SU-DHL-6 (cell line): ENCODE results near the gene CD8B.

Source experiments
- H2AFZ ChIP-seq: fragments of 200-600 bp; sonication (generic); 2 replicates; pipeline ENCODE4 v1.6.1; 2014; ENCODE audit warnings: low read depth, mild to moderate bottlenecking, moderate library complexity, mixed read lengths, antibody characterized with exemption, low read length; ENCODE audit not compliant: severe bottlenecking
- H3F3A ChIP-seq: fragments of 200-600 bp; shearing (Covaris generic); 2 replicates; pipeline ENCODE4 v1.6.0; 2016; ENCODE audit warnings: antibody characterized with exemption, mild to moderate bottlenecking; ENCODE audit not compliant: insufficient read depth
- H3K27ac ChIP-seq: fragments of 200-600 bp; sonication (generic); 2 replicates; pipeline ENCODE4 v1.5.1; 2016; ENCODE audit warnings: low read depth, mild to moderate bottlenecking, low read length, moderate library complexity, mixed read lengths
- H3K27me3 ChIP-seq: fragments of 200-600 bp; sonication (generic), shearing (Covaris generic); 2 replicates; pipeline ENCODE4 v1.6.0; 2014; ENCODE audit warnings: mild to moderate bottlenecking, low read length
- H3K36me3 ChIP-seq: fragments of 200-600 bp; sonication (generic); 2 replicates; pipeline ENCODE4 v1.6.1; 2014; ENCODE audit warnings: mild to moderate bottlenecking, low read length, mixed read lengths
- H3K4me2 ChIP-seq: fragments of 300-600, 200-600 bp; shearing (Covaris generic), sonication (generic); 2 replicates; pipeline ENCODE4 v1.6.0; 2014; ENCODE audit warnings: low read length, low read depth, mild to moderate bottlenecking; ENCODE audit not compliant: poor library complexity, severe bottlenecking
- H3K4me3 ChIP-seq: fragments of 200-600 bp; sonication (generic); 2 replicates; pipeline ENCODE4 v1.5.1; 2014; ENCODE audit warnings: antibody characterized with exemption, low read length, mild to moderate bottlenecking, mixed read lengths; ENCODE audit not compliant: insufficient read depth, poor library complexity, severe bottlenecking
- H3K79me2 ChIP-seq: fragments of 200-600 bp; sonication (generic); 2 replicates; pipeline ENCODE4 v1.6.1; 2014; ENCODE audit warnings: mild to moderate bottlenecking, low read length, moderate library complexity; ENCODE audit not compliant: insufficient read depth
- H3K9ac ChIP-seq: fragments of 200-600 bp; sonication (generic); 2 replicates; pipeline ENCODE4 v1.7.0; 2014; ENCODE audit warnings: mild to moderate bottlenecking, low read length
- H3K9me2 ChIP-seq: fragments of 200-600 bp; sonication (generic); replicated peaks from 2 replicates; pipeline ENCODE4 v1.6.1; 2014; ENCODE audit warnings: low read length; ENCODE audit not compliant: insufficient read depth
- H3K9me3 ChIP-seq: fragments of 200-600 bp; sonication (generic); 2 replicates; pipeline ENCODE4 v1.6.1; 2014; ENCODE audit warnings: low read length, mixed read lengths; ENCODE audit not compliant: insufficient read depth
- H4K20me1 ChIP-seq: fragments of 200-600 bp; sonication (generic); 2 replicates; pipeline ENCODE4 v1.6.1; 2014; ENCODE audit warnings: low read depth, mild to moderate bottlenecking, antibody characterized with exemption, low read length, moderate library complexity, mixed read lengths
- EZH2phosphoT487 ChIP-seq: fragments of 200-600 bp; sonication (generic), shearing (Covaris generic); conservative IDR thresholded peaks from 2 replicates; pipeline ENCODE4 v1.6.1; 2018; ENCODE audit warnings: mild to moderate bottlenecking, antibody characterized with exemption, low read length, moderate library complexity, mixed read lengths
- TF ChIP-seq, protein P1 (sequence below): fragments of 200-600 bp; sonication (generic); IDR thresholded peaks from one replicate; pipeline ENCODE4 v1.5.1; 2017; ENCODE audit warnings: antibody characterized with exemption, mild to moderate bottlenecking, low read length, moderate library complexity; ENCODE audit not compliant: insufficient read depth, poor library complexity, severe bottlenecking

CD8B gene

GRCh38 chr2:86774862-86775261 is 86.8 kb downstream of the CD8B start:
- Histone ChIP-seq H3K4me3 (no peak overlapping the region), H3K4me2 (no peak overlapping the region), H4K20me1 (no peaks in the 10 kb centered on the region), H3K79me2 (no peaks in the 10 kb centered on the region), H3K9me2 (no peaks in the 10 kb centered on the region), H3K27me3 (no peaks in the 10 kb centered on the region), H3K9me3 (no peaks in the 10 kb centered on the region), H3K27ac (no peak overlapping the region), H3K9ac (no peak overlapping the region), H3F3A (no peaks in the 10 kb centered on the region), H2AFZ (no peak overlapping the region), H3K36me3 (peaks cover 11% of the 10 kb centered on the region)
- TF ChIP-seq EZH2phosphoT487, result no peak
- TF ChIP-seq, protein P1, sequence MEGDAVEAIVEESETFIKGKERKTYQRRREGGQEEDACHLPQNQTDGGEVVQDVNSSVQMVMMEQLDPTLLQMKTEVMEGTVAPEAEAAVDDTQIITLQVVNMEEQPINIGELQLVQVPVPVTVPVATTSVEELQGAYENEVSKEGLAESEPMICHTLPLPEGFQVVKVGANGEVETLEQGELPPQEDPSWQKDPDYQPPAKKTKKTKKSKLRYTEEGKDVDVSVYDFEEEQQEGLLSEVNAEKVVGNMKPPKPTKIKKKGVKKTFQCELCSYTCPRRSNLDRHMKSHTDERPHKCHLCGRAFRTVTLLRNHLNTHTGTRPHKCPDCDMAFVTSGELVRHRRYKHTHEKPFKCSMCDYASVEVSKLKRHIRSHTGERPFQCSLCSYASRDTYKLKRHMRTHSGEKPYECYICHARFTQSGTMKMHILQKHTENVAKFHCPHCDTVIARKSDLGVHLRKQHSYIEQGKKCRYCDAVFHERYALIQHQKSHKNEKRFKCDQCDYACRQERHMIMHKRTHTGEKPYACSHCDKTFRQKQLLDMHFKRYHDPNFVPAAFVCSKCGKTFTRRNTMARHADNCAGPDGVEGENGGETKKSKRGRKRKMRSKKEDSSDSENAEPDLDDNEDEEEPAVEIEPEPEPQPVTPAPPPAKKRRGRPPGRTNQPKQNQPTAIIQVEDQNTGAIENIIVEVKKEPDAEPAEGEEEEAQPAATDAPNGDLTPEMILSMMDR, result no peak

- no peaks in the 10 kb centered on the region for H3K27me3 ChIP-seq
- no peaks in the 10 kb centered on the region for H4K20me1 ChIP-seq
- TF ChIP-seq, protein P1, result no peak
- no peak for TF ChIP-seq EZH2phosphoT487
- H3K9me2 ChIP-seq, result no peaks in the 10 kb centered on the region
- no peak overlapping the region for H3K4me3 ChIP-seq
- peaks cover 11% of the 10 kb centered on the region for H3K36me3 ChIP-seq
- no peak overlapping the region for H2AFZ ChIP-seq
- no peaks in the 10 kb centered on the region for H3K9me3 ChIP-seq
- H3K79me2 ChIP-seq, result no peaks in the 10 kb centered on the region
- no peak overlapping the region for H3K4me2 ChIP-seq
- no peak overlapping the region for H3K9ac ChIP-seq
- H3K27ac ChIP-seq, result no peak overlapping the region
- no peaks in the 10 kb centered on the region for H3F3A ChIP-seq
Observed at GRCh38 chr2:86772611-86773010, 89.1 kb downstream of the CD8B start.

DNA sequence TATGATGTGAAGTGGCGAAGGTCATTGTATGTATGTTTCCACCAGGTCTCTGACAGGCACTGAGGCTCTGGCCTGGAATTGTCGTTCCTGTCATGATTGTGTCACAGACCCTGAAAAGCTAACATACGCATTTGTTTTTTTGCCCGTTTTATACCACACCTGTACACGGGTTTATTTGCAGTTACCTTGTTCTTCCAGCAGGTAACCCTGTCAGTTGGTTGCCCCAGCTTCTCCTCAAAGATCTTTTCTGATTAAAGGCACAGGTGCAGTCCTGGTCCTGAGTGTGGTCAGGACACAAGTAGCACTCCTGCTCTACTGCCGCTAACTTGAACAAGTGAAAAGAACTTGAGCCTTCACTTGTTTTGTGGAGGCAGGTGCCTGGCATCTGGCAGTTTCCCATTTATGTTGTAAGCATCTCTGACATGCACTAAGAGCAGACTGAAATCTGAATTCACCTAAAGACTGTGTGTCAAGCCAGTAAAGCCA is 90.8 kb downstream of the CD8B start:
- H3K9ac ChIP-seq, result no peak overlapping the region
- no peak overlapping the region for H3K4me3 ChIP-seq
- no peaks in the 10 kb centered on the region for H3K79me2 ChIP-seq
- no peak overlapping the region for H2AFZ ChIP-seq
- no peaks in the 10 kb centered on the region for H3K27me3 ChIP-seq
- peaks cover 11% of the 10 kb centered on the region for H3K36me3 ChIP-seq
- no peak overlapping the region for H3K27ac ChIP-seq
- H4K20me1 ChIP-seq, result no peaks in the 10 kb centered on the region
- H3F3A ChIP-seq, result no peaks in the 10 kb centered on the region
- H3K9me2 ChIP-seq, result no peaks in the 10 kb centered on the region
- no peak overlapping the region for H3K4me2 ChIP-seq
- TF ChIP-seq, protein P1, result no peak
- no peak for TF ChIP-seq EZH2phosphoT487
- no peaks in the 10 kb centered on the region for H3K9me3 ChIP-seq

DNA sequence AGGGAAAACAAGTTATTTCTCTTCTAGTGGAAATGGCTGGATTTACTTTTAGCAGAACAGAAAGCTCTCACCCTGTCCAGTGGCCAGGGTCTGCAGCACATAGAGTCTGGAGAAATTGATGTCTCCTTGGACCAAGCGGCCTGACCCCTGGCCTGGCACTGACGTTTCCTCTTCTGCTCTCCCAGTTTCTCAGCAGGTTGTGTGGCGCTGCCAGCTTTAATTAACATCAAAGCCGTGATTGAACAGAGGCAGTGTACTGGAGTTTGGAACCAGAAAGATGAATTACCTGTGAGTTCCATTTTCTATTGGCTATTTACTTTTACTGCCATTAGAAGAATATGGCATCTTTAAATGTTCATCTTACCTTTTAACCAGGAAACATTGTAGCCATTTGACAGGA is 91.8 kb downstream of the CD8B start:
- Histone ChIP-seq H3K27ac (no peak overlapping the region), H3K36me3 (peaks cover 11% of the 10 kb centered on the region), H3K9ac (no peak overlapping the region), H3K4me3 (no peak overlapping the region), H3F3A (no peaks in the 10 kb centered on the region), H2AFZ (no peak overlapping the region), H3K79me2 (no peaks in the 10 kb centered on the region), H3K4me2 (no peak overlapping the region), H4K20me1 (no peaks in the 10 kb centered on the region), H3K27me3 (no peaks in the 10 kb centered on the region), H3K9me2 (no peaks in the 10 kb centered on the region), H3K9me3 (no peaks in the 10 kb centered on the region)
- TF ChIP-seq, protein P1, result no peak
- no peak for TF ChIP-seq EZH2phosphoT487
